Breast epithelium (tissue), 4 donors: ENCODE results near the gene SRSF10. TPM values are rescaled to one million over a fixed set of nuclear protein-coding genes. Genes with fewer than 3 reads are reported as not detected.
"Not testable (repeated sequence)": the region's sequence is repeated elsewhere in the genome, so short reads cannot be mapped to it uniquely, and the experiment has no call there.

ENCODE experiments used
- DNase-seq, 2 donors: peaks; one replicate each; pipeline ENCODE4 v3.0.0-alpha.2; 2019; ENCODE audit warnings: low spot score in 2 of 2
- H3K27ac ChIP-seq, 2 donors: fragments of 200-600 bp; sonication (generic) in 1 of 2; one replicate each; pipeline ENCODE4 v1.5.1; 2016 to 2019; ENCODE audit warnings: mild to moderate bottlenecking in 1 of 2
- H3K27me3 ChIP-seq, 2 donors: fragments of 200-600 bp; sonication (generic) in 1 of 2; one replicate each; pipeline versions ENCODE4 v1.5.1 to v1.6.0; 2017 to 2019; ENCODE audit warnings: control low read depth in 1 of 2, mild to moderate bottlenecking in 1 of 2
- H3K36me3 ChIP-seq: fragments of 200-600 bp; one replicate; pipeline ENCODE4 v1.5.1; 2019
- H3K4me1 ChIP-seq, 2 donors: fragments of 200-600 bp; sonication (generic); one replicate each; pipeline ENCODE4 v1.5.1; 2016 to 2019; ENCODE audit warnings: control low read depth in 1 of 2
- H3K4me3 ChIP-seq, 3 donors: fragments of 200-600 bp; sonication (generic); 1 replicate in 2 of 3; 2 replicates in 1 of 3; pipeline ENCODE4 v1.5.1; 2016 to 2019; ENCODE audit warnings: mild to moderate bottlenecking in 3 of 3, moderate library complexity in 2 of 3
- H3K9me3 ChIP-seq, 2 donors: fragments of 200-600 bp; sonication (generic) in 1 of 2; one replicate each; pipeline ENCODE4 v1.5.1; 2016 to 2019; ENCODE audit warnings: control low read depth in 1 of 2
- POLR2A ChIP-seq: fragments of 450-650 bp; IDR thresholded peaks from one replicate; pipeline ENCODE4 v1.6.1; 2016; ENCODE audit warnings: antibody characterized with exemption, mild to moderate bottlenecking, moderate library complexity
- POLR2AphosphoS5 ChIP-seq, 3 donors: sonication (generic); formaldehyde crosslinking; IDR thresholded peaks; one replicate each; pipeline ENCODE4 v1.6.1; 2017; ENCODE audit warnings: antibody characterized with exemption in 3 of 3
- intact Hi-C: fragments of 100-400 bp; cut with DNase I; formaldehyde crosslinking; loops from one replicate; pipeline ENCODE4 v1.15.1; 2023; ENCODE audit warnings: low total_unique reads
- total RNA-seq, 3 donors: library from RNA; depleted of rRNA; stranded (reverse); fragments of >200 nt; gene quantifications; one replicate each; pipeline ENCODE4 v1.1.0, GENCODE V29; 2016
- TF ChIP-seq, protein P1 (sequence below), 3 donors: fragments of 450-650 bp; IDR thresholded peaks; one replicate each; pipeline ENCODE4 v1.5.1; 2016 to 2017; ENCODE audit warnings: antibody characterized with exemption in 3 of 3, mild to moderate bottlenecking in 3 of 3, moderate library complexity in 3 of 3

Gene SRSF10
- total RNA-seq, 3 donors from 2014 or later, result 99.4 to 156 (median 116) TPM

DNA sequence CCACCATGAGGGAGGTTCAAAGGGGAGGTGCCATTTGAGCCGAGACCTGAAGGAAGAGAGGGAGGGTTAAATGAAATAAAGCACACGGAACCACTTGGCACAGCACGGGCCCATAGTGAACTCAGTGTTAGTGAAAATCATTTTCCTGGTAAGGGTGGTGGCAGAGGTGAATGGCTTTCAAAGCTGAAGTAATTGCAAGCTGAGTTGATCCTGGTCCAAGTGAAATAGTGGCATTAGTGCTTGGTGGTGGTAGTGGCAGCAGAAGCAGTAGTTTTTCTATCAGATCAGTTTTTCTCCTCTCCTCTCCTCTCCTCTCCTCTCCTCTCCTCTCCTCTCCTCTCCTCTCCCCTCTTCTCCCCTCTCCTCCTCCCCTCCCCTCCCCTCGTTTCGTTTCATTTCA lies 30.5 kb upstream of the SRSF10 start:
- no peak for DNase-seq
- intact Hi-C loops, result no loop called here
- Histone ChIP-seq H3K9me3 (no peaks in the 10 kb centered on the region), H3K27ac (peak overlapping the region; percentile 25 to 67), H3K4me3 (no peak overlapping the region), H3K36me3 (no peaks in the 10 kb centered on the region), H3K4me1 (no peaks in the 10 kb centered on the region), H3K27me3 (no peaks in the 10 kb centered on the region)
- TF ChIP-seq POLR2AphosphoS5 (IDR thresholded peaks at IDR 0.05) (no peak), POLR2A (no peak)
- TF ChIP-seq, protein P1, sequence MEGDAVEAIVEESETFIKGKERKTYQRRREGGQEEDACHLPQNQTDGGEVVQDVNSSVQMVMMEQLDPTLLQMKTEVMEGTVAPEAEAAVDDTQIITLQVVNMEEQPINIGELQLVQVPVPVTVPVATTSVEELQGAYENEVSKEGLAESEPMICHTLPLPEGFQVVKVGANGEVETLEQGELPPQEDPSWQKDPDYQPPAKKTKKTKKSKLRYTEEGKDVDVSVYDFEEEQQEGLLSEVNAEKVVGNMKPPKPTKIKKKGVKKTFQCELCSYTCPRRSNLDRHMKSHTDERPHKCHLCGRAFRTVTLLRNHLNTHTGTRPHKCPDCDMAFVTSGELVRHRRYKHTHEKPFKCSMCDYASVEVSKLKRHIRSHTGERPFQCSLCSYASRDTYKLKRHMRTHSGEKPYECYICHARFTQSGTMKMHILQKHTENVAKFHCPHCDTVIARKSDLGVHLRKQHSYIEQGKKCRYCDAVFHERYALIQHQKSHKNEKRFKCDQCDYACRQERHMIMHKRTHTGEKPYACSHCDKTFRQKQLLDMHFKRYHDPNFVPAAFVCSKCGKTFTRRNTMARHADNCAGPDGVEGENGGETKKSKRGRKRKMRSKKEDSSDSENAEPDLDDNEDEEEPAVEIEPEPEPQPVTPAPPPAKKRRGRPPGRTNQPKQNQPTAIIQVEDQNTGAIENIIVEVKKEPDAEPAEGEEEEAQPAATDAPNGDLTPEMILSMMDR (IDR thresholded peaks at IDR 0.05), result no peak

- H3K27me3 ChIP-seq, result no peaks in the 10 kb centered on the region
- no peak for DNase-seq
- intact Hi-C loops, result no loop called here
- no peaks in the 10 kb centered on the region for H3K36me3 ChIP-seq
- H3K27ac ChIP-seq, result peak overlapping the region; percentile 66 to 67
- H3K4me1 ChIP-seq, result no peaks in the 10 kb centered on the region
- H3K4me3 ChIP-seq, result no peak overlapping the region
- no peak for TF ChIP-seq POLR2A
- TF ChIP-seq, protein P1 (IDR thresholded peaks at IDR 0.05), result no peak
- no peak for TF ChIP-seq POLR2AphosphoS5 (IDR thresholded peaks at IDR 0.05)
- no peaks in the 10 kb centered on the region for H3K9me3 ChIP-seq
Measured at GRCh38 chr1:24009406-24009805, 29.3 kb upstream of the SRSF10 start.

GRCh38 chr1:24008574-24009184 lies 28.6 kb upstream of the SRSF10 start:
- H3K27ac ChIP-seq, result peak overlapping the region; percentile 70 to 72
- H3K27me3 ChIP-seq, intact Hi-C loops, H3K4me1 ChIP-seq, H3K36me3 ChIP-seq, DNase-seq, H3K9me3 ChIP-seq, H3K4me3 ChIP-seq: not testable (repeated sequence)

GRCh38 chr1:24007079-24007478 lies 27.0 kb upstream of the SRSF10 start:
- TF ChIP-seq POLR2AphosphoS5 (IDR thresholded peaks at IDR 0.05), result no peak
- TF ChIP-seq POLR2A, result no peak
- TF ChIP-seq, protein P1 (IDR thresholded peaks at IDR 0.05), result no peak
- no peaks in the 10 kb centered on the region for H3K27me3 ChIP-seq
- no peak for DNase-seq
- H3K9me3 ChIP-seq, result no peaks in the 10 kb centered on the region
- H3K27ac ChIP-seq, result no peak overlapping the region
- no peaks in the 10 kb centered on the region for H3K4me1 ChIP-seq
- intact Hi-C loops, result no loop called here
- no peaks in the 10 kb centered on the region for H3K36me3 ChIP-seq
- H3K4me3 ChIP-seq, result no peak overlapping the region

DNA sequence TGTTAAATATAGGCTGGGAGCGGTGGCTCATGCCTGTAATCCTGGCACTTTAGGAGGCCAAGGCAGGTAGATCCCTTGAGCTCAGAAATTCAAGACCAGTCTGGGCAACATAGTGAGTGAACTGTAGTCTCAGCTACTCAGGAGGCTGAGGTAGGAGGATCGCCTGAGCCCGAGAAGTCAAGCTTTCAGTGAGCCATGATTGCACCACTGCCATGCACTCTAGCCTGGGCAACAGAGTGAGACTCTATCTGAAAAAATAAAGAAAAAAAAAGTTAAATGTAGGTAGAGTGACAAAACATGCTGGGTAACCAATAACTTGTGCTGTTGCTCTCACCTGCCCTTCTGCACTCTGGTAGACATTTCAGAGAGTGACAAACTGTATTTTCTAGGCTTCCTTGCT lies 25.0 kb upstream of the SRSF10 start:
- no peaks in the 10 kb centered on the region for H3K36me3 ChIP-seq
- intact Hi-C loops, result no loop called here
- no peaks in the 10 kb centered on the region for H3K9me3 ChIP-seq
- DNase-seq, result no peak
- no peak overlapping the region for H3K27ac ChIP-seq
- H3K4me1 ChIP-seq, result no peaks in the 10 kb centered on the region
- no peak overlapping the region for H3K4me3 ChIP-seq
- H3K27me3 ChIP-seq, result no peaks in the 10 kb centered on the region
- TF ChIP-seq, protein P1 (IDR thresholded peaks at IDR 0.05), result no peak
- no peak for TF ChIP-seq POLR2AphosphoS5 (IDR thresholded peaks at IDR 0.05)
- no peak for TF ChIP-seq POLR2A

- DNase-seq, result no peak
- Histone ChIP-seq H3K4me3 (no peak overlapping the region), H3K4me1 (no peaks in the 10 kb centered on the region), H3K27ac (no peak overlapping the region), H3K9me3 (no peaks in the 10 kb centered on the region), H3K36me3 (no peaks in the 10 kb centered on the region), H3K27me3 (no peaks in the 10 kb centered on the region)
- intact Hi-C loops, result no loop called here
- TF ChIP-seq, protein P1 (IDR thresholded peaks at IDR 0.05), result no peak
- TF ChIP-seq POLR2AphosphoS5 (IDR thresholded peaks at IDR 0.05) (no peak), POLR2A (no peak)
Measured at GRCh38 chr1:24004132-24004531, 24.0 kb upstream of the SRSF10 start.
